HepG2 (cell line): Measurements from ENCODE around the gene ATP7A. TPM values are rescaled to one million over a fixed set of nuclear protein-coding genes. Genes with fewer than 3 reads are reported as not detected.

ENCODE experiments used
- ATF6 ChIP-seq: sonication (generic); formaldehyde crosslinking; conservative IDR thresholded peaks from 2 replicates; pipeline ENCODE4 v1.4.0; 2020; ENCODE audit warnings: missing genetic modification reagents
- BCL3 ChIP-seq: sonication (generic); formaldehyde crosslinking; IDR thresholded peaks from 2 replicates; pipeline ENCODE4 v1.5.1; 2020; ENCODE audit warnings: mild to moderate bottlenecking, missing genetic modification reagents, moderate library complexity
- HDAC6 ChIP-seq: fragments of 200-600 bp; sonication (generic); IDR thresholded peaks from 2 replicates; pipeline ENCODE4 v1.7.0; 2017; ENCODE audit warnings: mild to moderate bottlenecking, antibody characterized with exemption, low read length, low read depth
- NFKB2 ChIP-seq: sonication (generic); formaldehyde crosslinking; IDR thresholded peaks from 2 replicates; pipeline ENCODE4 v1.4.0; 2020; ENCODE audit warnings: missing genetic modification reagents, borderline replicate concordance
- SMAD3 ChIP-seq: sonication (generic); formaldehyde crosslinking; IDR thresholded peaks from 2 replicates; pipeline ENCODE4 v1.4.0; 2020; ENCODE audit warnings: missing genetic modification reagents
- STAG1 ChIP-seq: sonication (generic); formaldehyde crosslinking; IDR thresholded peaks from 2 replicates; pipeline ENCODE4 v1.4.0; 2020; ENCODE audit warnings: missing genetic modification reagents
- ZNF205 ChIP-seq: IDR thresholded peaks from 2 replicates; pipeline ENCODE4 v1.6.1; 2018; ENCODE audit warnings: missing biosample characterization, missing genetic modification reagents
- ZNF275 ChIP-seq: sonication (generic); formaldehyde crosslinking; IDR thresholded peaks from 2 replicates; pipeline ENCODE4 v1.8.0; 2022; ENCODE audit warnings: missing genetic modification reagents, mild to moderate bottlenecking, inconsistent platforms, borderline replicate concordance
- polyA plus RNA-seq, 8 experiments: library from polyadenylated mRNA; depleted of rRNA in 3 of 8; stranded (reverse) in 7 of 8; unstranded in 1 of 8; fragments of >200 nt; fragmentation: Illumina TruSeq in 4 of 8; extraction: Trizol in 4 of 8; gene quantifications; 2 replicates each; pipeline versions ENCODE4 v1.2.1 to v1.2.3, GENCODE V29; 2011 to 2016; ENCODE audit warnings: low read depth in 4 of 8, missing spikeins in 1 of 8, mixed read lengths in 1 of 8; ENCODE audit not compliant: insufficient read depth in 1 of 8
- total RNA-seq, 5 experiments: library from RNA; depleted of rRNA; stranded (reverse); fragments of >200 nt; fragmentation: Illumina TruSeq; extraction: Trizol; gene quantifications; 2 replicates each; pipeline ENCODE4 v1.2.3, GENCODE V29; 2016; ENCODE audit warnings: low read depth in 1 of 5
- TF ChIP-seq, protein P1 (sequence below), 2 experiments: sonication (generic) in 1 of 2; formaldehyde crosslinking in 1 of 2; IDR thresholded peaks; 2 replicates each; pipeline versions ENCODE4 v1.6.1 to v1.9.0; 2014 to 2022; ENCODE audit warnings: antibody characterized with exemption in 1 of 2, borderline replicate concordance in 1 of 2, inconsistent platforms in 1 of 2, low read depth in 1 of 2, missing genetic modification reagents in 1 of 2
- TF ChIP-seq, protein P2 (sequence below): IDR thresholded peaks from 2 replicates; pipeline ENCODE4 v1.6.1; 2016; ENCODE audit warnings: low read depth
- TF ChIP-seq, protein P3 (sequence below): sonication (generic); formaldehyde crosslinking; IDR thresholded peaks from 2 replicates; pipeline ENCODE4 v1.8.0; 2022; ENCODE audit warnings: low read depth, missing genetic modification reagents

Gene ATP7A
- total and polyA plus RNA-seq, 2 of the 13 experiments (the other 11 are each of a cell fraction or from before 2014, with no cell fraction given): 1.7 to 4.7 TPM

- TF ChIP-seq NFKB2 (CRISPR knock-in tag) (no peak), SMAD3 (CRISPR knock-in tag) (0 out of 2 replicates have a peak, but pooled peaks have one; percentile 19), BCL3 (CRISPR knock-in tag) (no peak), HDAC6 (no peak), ZNF205 (CRISPR knock-in tag) (no peak), STAG1 (CRISPR knock-in tag) (peak; percentile 35; the same call in 1 of the 2 replicates), ATF6 (CRISPR knock-in tag) (no peak), ZNF275 (CRISPR knock-in tag) (no peak)
- TF ChIP-seq, protein P1, sequence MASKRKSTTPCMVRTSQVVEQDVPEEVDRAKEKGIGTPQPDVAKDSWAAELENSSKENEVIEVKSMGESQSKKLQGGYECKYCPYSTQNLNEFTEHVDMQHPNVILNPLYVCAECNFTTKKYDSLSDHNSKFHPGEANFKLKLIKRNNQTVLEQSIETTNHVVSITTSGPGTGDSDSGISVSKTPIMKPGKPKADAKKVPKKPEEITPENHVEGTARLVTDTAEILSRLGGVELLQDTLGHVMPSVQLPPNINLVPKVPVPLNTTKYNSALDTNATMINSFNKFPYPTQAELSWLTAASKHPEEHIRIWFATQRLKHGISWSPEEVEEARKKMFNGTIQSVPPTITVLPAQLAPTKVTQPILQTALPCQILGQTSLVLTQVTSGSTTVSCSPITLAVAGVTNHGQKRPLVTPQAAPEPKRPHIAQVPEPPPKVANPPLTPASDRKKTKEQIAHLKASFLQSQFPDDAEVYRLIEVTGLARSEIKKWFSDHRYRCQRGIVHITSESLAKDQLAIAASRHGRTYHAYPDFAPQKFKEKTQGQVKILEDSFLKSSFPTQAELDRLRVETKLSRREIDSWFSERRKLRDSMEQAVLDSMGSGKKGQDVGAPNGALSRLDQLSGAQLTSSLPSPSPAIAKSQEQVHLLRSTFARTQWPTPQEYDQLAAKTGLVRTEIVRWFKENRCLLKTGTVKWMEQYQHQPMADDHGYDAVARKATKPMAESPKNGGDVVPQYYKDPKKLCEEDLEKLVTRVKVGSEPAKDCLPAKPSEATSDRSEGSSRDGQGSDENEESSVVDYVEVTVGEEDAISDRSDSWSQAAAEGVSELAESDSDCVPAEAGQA (IDR thresholded peaks at IDR 0.05; ENCODE audit: low read depth): 0 out of 2 replicates have a peak, but pooled peaks have one; percentile 35
- TF ChIP-seq, protein P1 (CRISPR knock-in tag; IDR thresholded peaks at IDR 0.05; ENCODE audit: borderline replicate concordance): no peak
- TF ChIP-seq, protein P2, sequence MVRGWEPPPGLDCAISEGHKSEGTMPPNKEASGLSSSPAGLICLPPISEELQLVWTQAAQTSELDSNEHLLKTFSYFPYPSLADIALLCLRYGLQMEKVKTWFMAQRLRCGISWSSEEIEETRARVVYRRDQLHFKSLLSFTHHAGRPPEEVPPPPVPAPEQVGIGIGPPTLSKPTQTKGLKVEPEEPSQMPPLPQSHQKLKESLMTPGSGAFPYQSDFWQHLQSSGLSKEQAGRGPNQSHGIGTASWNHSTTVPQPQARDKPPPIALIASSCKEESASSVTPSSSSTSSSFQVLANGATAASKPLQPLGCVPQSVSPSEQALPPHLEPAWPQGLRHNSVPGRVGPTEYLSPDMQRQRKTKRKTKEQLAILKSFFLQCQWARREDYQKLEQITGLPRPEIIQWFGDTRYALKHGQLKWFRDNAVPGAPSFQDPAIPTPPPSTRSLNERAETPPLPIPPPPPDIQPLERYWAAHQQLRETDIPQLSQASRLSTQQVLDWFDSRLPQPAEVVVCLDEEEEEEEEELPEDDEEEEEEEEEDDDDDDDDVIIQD (CRISPR knock-in tag): 0 out of 2 replicates have a peak, but pooled peaks have one; percentile 34
- TF ChIP-seq, protein P3, sequence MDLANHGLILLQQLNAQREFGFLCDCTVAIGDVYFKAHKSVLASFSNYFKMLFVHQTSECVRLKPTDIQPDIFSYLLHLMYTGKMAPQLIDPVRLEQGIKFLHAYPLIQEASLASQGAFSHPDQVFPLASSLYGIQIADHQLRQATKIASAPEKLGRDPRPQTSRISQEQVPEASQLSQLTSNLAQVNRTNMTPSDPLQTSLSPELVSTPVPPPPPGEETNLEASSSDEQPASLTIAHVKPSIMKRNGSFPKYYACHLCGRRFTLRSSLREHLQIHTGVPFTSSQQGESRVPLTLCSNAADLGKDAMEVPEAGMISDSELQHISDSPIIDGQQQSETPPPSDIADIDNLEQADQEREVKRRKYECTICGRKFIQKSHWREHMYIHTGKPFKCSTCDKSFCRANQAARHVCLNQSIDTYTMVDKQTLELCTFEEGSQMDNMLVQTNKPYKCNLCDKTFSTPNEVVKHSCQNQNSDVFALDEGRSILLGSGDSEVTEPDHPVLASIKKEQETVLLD (CRISPR knock-in tag): no peak
Measured at GRCh38 chrX:77899081-77899828, 11.2 kb upstream of the ATP7A start, which contains the start of gene COX7B (continued).
